Fibroblast of skin of right biceps (primary cell): ENCODE measurements around the gene ACADL.
A peak's percentile ranks its signal among the peaks of the same experiment; 100 is the strongest.
"Not testable (repeated sequence)": the region's sequence is repeated elsewhere in the genome, so short reads cannot be mapped to it uniquely, and the experiment has no call there.

Experiments used
- DNase-seq: peaks from one replicate; pipeline ENCODE4 v3.0.0-alpha.2; 2013

The ACADL gene

GRCh38 chr2:210199854-210200253 lies 25.4 kb downstream of the ACADL start:
- DNase-seq, result no peak

GRCh38 chr2:210199186-210199765 lies 26.0 kb downstream of the ACADL start:
- peak; percentile 32 for DNase-seq

- peak; percentile 11 for DNase-seq
Observed at GRCh38 chr2:210198326-210198725, 26.9 kb downstream of the ACADL start.

- DNase-seq, result no peak
Observed at GRCh38 chr2:210197720-210198119, 27.5 kb downstream of the ACADL start.

GRCh38 chr2:210195101-210195852 lies 30.0 kb downstream of the ACADL start:
- peak; percentile 30 for DNase-seq

- DNase-seq, result no peak
Observed at GRCh38 chr2:210190345-210190744, 34.9 kb downstream of the ACADL start.

- DNase-seq, result no peak
Observed at GRCh38 chr2:210189452-210190138, 35.7 kb downstream of the ACADL start.

GRCh38 chr2:210188755-210189154 lies 36.5 kb downstream of the ACADL start:
- DNase-seq, result no peak

GRCh38 chr2:210188190-210188589 lies 37.1 kb downstream of the ACADL start:
- DNase-seq, result no peak

GRCh38 chr2:210183936-210184335 lies 41.3 kb downstream of the ACADL start:
- DNase-seq, result not testable (repeated sequence)

GRCh38 chr2:210181606-210182088 lies 43.6 kb downstream of the ACADL start:
- DNase-seq, result not testable (repeated sequence)

GRCh38 chr2:210181033-210181605 lies 44.1 kb downstream of the ACADL start:
- not testable (repeated sequence) for DNase-seq

GRCh38 chr2:210180477-210180876 lies 44.8 kb downstream of the ACADL start:
- no peak for DNase-seq

GRCh38 chr2:210179351-210179990 lies 45.8 kb downstream of the ACADL start:
- no peak for DNase-seq

- no peak for DNase-seq
Observed at GRCh38 chr2:210177769-210178168, 47.5 kb downstream of the ACADL start.

- not testable (repeated sequence) for DNase-seq
Observed at GRCh38 chr2:210177115-210177514, 48.1 kb downstream of the ACADL start.

GRCh38 chr2:210174086-210174485 lies 51.2 kb downstream of the ACADL start:
- DNase-seq, result no peak

- DNase-seq, result no peak
Observed at GRCh38 chr2:210172219-210172575, 53.0 kb downstream of the ACADL start.

- peak; percentile 95 for DNase-seq
Observed at GRCh38 chr2:210171309-210172218, 53.7 kb downstream of the ACADL start, which contains the start of gene KANSL1L. Gene KANSL1L, minus strand, starts transcription at chr2:210171409. Its CDS starts 16,827 bp downstream, at chr2:210154582.

- DNase-seq, result peak; percentile 94
Observed at GRCh38 chr2:210170446-210171303, 54.6 kb downstream of the ACADL start.

GRCh38 chr2:210170196-210170445 lies 55.1 kb downstream of the ACADL start:
- DNase-seq, result no peak
